ENCODE measurements around the gene CENPT.

DNA sequence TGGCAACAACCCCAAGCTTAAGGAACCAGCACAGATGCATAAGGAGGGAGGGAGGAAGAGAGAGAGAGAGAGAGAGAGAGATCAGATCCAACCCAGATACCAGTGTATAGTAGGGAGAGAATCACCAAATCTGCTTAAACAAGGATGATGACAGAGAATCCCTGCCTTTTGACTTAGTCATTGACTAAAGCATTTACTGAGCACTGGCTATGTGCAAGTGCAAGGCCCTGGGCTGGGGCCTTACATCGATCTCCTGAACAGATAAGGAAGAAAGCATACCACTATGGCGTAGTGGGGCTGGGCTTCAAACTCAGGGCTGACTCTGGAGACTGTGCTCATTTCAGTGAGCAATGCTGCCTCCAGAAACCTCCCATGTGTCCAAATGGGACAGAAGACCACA, 25.0 kb downstream of the CENPT start:
- TF ChIP-seq EZH2 (IDR thresholded peaks at IDR 0.05; ENCODE audit: borderline replicate concordance, insufficient read depth, low read depth, low read length, poor library complexity, severe bottlenecking) = no peak
- TF ChIP-seq, protein P1, sequence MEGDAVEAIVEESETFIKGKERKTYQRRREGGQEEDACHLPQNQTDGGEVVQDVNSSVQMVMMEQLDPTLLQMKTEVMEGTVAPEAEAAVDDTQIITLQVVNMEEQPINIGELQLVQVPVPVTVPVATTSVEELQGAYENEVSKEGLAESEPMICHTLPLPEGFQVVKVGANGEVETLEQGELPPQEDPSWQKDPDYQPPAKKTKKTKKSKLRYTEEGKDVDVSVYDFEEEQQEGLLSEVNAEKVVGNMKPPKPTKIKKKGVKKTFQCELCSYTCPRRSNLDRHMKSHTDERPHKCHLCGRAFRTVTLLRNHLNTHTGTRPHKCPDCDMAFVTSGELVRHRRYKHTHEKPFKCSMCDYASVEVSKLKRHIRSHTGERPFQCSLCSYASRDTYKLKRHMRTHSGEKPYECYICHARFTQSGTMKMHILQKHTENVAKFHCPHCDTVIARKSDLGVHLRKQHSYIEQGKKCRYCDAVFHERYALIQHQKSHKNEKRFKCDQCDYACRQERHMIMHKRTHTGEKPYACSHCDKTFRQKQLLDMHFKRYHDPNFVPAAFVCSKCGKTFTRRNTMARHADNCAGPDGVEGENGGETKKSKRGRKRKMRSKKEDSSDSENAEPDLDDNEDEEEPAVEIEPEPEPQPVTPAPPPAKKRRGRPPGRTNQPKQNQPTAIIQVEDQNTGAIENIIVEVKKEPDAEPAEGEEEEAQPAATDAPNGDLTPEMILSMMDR (IDR thresholded peaks at IDR 0.05) = no peak
